WERI-Rb-1 (cell line): ENCODE data around the gene PGP.

ENCODE experiments used
- DNase-seq: peaks from one replicate; pipeline ENCODE4 v3.0.0-alpha.2; 2020
- H3K27ac ChIP-seq: fragments of 250-450 bp; sonication (Bioruptor Pico); 2 replicates; pipeline ENCODE4 v1.5.1; 2020; ENCODE audit warnings: mild to moderate bottlenecking, moderate library complexity
- H3K27me3 ChIP-seq: fragments of 250-450 bp; sonication (Bioruptor Pico); 2 replicates; pipeline ENCODE4 v1.5.1; 2021; ENCODE audit warnings: mild to moderate bottlenecking, low read depth, moderate library complexity; ENCODE audit not compliant: insufficient read depth, severe bottlenecking
- H3K36me3 ChIP-seq: fragments of 250-450 bp; sonication (Bioruptor Pico); 2 replicates; pipeline ENCODE4 v1.5.1; 2020; ENCODE audit warnings: mild to moderate bottlenecking, moderate library complexity
- H3K4me3 ChIP-seq: 2 replicates; pipeline ENCODE4 v1.5.1; 2011; ENCODE audit warnings: low read depth, mild to moderate bottlenecking, control low read depth, low read length
- H3K9me3 ChIP-seq: fragments of 250-450 bp; sonication (Bioruptor Pico); 2 replicates; pipeline ENCODE4 v1.5.1; 2021; ENCODE audit warnings: mild to moderate bottlenecking, moderate library complexity; ENCODE audit not compliant: severe bottlenecking
- TF ChIP-seq, protein P1 (sequence below): IDR thresholded peaks from 2 replicates; pipeline ENCODE4 v1.5.1; 2011; ENCODE audit warnings: low read depth, mild to moderate bottlenecking, control low read depth, inconsistent platforms, low read length

The PGP gene

DNA sequence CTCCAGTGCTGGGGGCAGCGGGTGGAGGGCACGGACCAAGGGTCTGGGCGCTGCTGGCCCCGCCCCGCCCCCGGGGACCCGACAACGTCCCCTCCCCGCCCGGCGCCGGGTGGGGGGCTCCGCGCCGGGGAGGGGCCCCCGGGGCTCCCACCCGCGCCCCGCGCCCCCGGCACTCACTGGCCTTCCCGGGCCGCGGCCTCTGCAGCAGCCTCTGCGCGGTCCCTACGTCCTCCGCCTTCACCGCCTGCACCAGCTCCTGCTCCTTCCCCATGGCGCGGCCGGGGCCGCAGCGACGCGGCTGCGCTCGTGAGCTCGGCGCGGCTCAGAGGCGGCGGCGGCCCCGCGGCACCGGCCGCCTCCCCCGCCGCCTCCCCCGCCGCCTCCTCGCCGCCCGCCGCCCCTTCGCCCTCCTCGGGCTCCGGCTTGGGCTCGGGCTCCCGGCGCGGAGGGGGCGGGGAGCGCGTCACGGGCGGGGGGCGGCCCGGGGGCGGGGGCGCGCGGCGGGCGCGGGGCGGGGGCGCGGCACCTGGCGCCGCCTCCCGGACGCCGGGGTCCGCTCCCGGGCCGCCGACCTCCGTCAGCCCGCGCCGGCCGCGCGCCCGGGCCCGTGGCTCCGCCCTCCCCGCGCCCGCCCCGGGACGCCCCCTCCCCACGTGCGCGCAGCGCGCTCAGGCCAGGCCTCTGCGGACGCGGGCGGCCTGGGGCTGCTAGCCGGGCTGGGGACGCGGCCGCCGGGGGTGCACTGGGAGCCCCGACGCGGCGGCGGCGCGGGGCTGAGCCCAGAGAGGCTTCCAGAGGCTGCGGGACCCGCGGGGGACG, 18.3 kb downstream of the PGP start, which contains the start of gene CASKIN1:
Gene CASKIN1, minus strand, starts transcription at position 444 of the 819 bp plus-strand sequence. Its CDS starts 173 bp downstream, at position 271.
- Histone ChIP-seq H3K27ac (peak within 1 kb of the TSS; percentile 47; the same call in 1 of the 2 replicates), H3K36me3 (peaks cover 7% of the 10 kb centered on the region; the same call in 1 of the 2 replicates), H3K27me3 (no peaks in the 10 kb centered on the region), H3K9me3 (no peaks in the 10 kb centered on the region), H3K4me3 (peak within 1 kb of the TSS; percentile 51)
- no peak for DNase-seq
- TF ChIP-seq, protein P1, sequence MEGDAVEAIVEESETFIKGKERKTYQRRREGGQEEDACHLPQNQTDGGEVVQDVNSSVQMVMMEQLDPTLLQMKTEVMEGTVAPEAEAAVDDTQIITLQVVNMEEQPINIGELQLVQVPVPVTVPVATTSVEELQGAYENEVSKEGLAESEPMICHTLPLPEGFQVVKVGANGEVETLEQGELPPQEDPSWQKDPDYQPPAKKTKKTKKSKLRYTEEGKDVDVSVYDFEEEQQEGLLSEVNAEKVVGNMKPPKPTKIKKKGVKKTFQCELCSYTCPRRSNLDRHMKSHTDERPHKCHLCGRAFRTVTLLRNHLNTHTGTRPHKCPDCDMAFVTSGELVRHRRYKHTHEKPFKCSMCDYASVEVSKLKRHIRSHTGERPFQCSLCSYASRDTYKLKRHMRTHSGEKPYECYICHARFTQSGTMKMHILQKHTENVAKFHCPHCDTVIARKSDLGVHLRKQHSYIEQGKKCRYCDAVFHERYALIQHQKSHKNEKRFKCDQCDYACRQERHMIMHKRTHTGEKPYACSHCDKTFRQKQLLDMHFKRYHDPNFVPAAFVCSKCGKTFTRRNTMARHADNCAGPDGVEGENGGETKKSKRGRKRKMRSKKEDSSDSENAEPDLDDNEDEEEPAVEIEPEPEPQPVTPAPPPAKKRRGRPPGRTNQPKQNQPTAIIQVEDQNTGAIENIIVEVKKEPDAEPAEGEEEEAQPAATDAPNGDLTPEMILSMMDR: no peak

- Histone ChIP-seq H3K4me3 (peak overlapping the region; percentile 51), H3K27me3 (no peaks in the 10 kb centered on the region), H3K27ac (peak overlapping the region; percentile 24; the same call in 1 of the 2 replicates), H3K9me3 (no peaks in the 10 kb centered on the region), H3K36me3 (peaks cover 7% of the 10 kb centered on the region; the same call in 1 of the 2 replicates)
- no peak for DNase-seq
- TF ChIP-seq, protein P1: no peak
These were observed 19.1 kb downstream of the PGP start for GRCh38 chr16:2195322-2196161.

DNA sequence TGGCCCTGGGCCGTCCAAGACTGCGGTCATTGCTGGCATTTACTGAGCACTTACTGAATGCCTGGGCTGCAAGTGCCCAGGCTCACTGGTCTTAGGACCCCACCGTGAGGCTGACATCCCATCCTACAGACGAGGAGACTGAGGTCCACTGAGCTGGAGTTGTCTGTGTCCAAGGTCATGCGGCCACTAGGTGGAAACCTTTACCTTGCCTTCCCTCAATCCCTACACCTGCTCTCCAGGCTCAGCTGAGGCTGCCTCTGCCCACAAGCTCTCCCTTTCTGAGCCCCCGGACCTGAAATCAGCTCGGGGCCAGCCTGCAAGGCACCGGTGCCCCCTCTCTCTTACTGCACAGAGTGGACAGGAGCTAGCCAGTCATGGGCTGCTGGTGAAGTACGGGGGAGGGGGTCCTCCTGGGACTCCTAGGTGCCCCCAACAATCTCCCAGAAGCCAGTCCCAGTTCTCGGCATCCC, 19.8 kb downstream of the PGP start:
- no peaks in the 10 kb centered on the region for H3K9me3 ChIP-seq
- H3K36me3 ChIP-seq: peaks cover 7% of the 10 kb centered on the region; the same call in 1 of the 2 replicates
- no peaks in the 10 kb centered on the region for H3K27me3 ChIP-seq
- peak; percentile 81 for DNase-seq
- peak overlapping the region; percentile 51 for H3K4me3 ChIP-seq
- TF ChIP-seq, protein P1: peak; percentile 87
- H3K27ac ChIP-seq: no peak overlapping the region; the same call in 1 of the 2 replicates

- DNase-seq: peak; percentile 57
- no peak overlapping the region for H3K4me3 ChIP-seq
- TF ChIP-seq, protein P1: no peak
- H3K27me3 ChIP-seq: no peaks in the 10 kb centered on the region
- peaks cover 9% of the 10 kb centered on the region; the same call in 1 of the 2 replicates for H3K36me3 ChIP-seq
- H3K9me3 ChIP-seq: no peaks in the 10 kb centered on the region
- H3K27ac ChIP-seq: no peak overlapping the region
These were observed 20.3 kb downstream of the PGP start for GRCh38 chr16:2194166-2194834.

DNA sequence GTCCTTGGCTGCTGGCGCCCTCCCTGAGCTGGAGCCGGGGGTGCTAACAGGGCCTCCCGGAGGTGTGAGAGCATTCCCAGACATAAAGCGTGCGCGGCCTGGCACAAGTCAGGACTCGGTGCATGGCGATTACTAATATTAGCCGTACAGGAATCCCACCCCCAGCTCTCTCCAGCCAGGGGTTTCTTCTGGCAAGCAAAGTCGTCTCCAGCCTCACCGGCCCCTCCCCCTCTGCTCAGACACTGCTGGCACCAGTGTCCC, 23.3 kb downstream of the PGP start:
- TF ChIP-seq, protein P1: no peak
- no peak overlapping the region for H3K4me3 ChIP-seq
- no peaks in the 10 kb centered on the region for H3K27me3 ChIP-seq
- DNase-seq: no peak
- H3K36me3 ChIP-seq: peaks cover 29% of the 10 kb centered on the region
- no peaks in the 10 kb centered on the region for H3K9me3 ChIP-seq
- H3K27ac ChIP-seq: no peak overlapping the region
